ENCODE results near the gene CGB8. TPM values are rescaled to one million over a fixed set of nuclear protein-coding genes. Genes with fewer than 3 reads are reported as not detected.

CGB8 gene
- total and polyA plus RNA-seq, 4 donors, result not detected

GRCh38 chr19:49017666-49018351 lies 31.1 kb downstream of the CGB8 start:
- H3K27ac ChIP-seq (ENCODE audit: low read depth in 1 of 2, low read length in 2 of 2), result no peak overlapping the region
- H3K27me3 ChIP-seq (ENCODE audit: control insufficient read depth in 1 of 2, insufficient read depth in 2 of 2, low read length in 1 of 2), result no peaks in the 10 kb centered on the region
- H3K4me3 ChIP-seq (ENCODE audit: low read length in 2 of 2), result peak overlapping the region; percentile 5 to 28
- intact Hi-C loops (cut with DNase I), result no loop called here
- no peaks in the 10 kb centered on the region for H3K36me3 ChIP-seq (ENCODE audit: control insufficient read depth in 1 of 2, insufficient read depth in 2 of 2, low read length in 1 of 2)
- ATAC-seq (ENCODE audit: low FRiP score) (peak; percentile 37), DNase-seq (peak; percentile 67 to 86)
- H3K9me3 ChIP-seq (ENCODE audit: control insufficient read depth, low read length), result no peaks in the 10 kb centered on the region
- 1% methylated on average over 62 of the region's 62 CpGs for WGBS, 2 donors
- no peaks in the 10 kb centered on the region for H3K4me1 ChIP-seq (ENCODE audit: control insufficient read depth in 1 of 2, insufficient read depth in 2 of 2, low read length in 2 of 2)

DNA sequence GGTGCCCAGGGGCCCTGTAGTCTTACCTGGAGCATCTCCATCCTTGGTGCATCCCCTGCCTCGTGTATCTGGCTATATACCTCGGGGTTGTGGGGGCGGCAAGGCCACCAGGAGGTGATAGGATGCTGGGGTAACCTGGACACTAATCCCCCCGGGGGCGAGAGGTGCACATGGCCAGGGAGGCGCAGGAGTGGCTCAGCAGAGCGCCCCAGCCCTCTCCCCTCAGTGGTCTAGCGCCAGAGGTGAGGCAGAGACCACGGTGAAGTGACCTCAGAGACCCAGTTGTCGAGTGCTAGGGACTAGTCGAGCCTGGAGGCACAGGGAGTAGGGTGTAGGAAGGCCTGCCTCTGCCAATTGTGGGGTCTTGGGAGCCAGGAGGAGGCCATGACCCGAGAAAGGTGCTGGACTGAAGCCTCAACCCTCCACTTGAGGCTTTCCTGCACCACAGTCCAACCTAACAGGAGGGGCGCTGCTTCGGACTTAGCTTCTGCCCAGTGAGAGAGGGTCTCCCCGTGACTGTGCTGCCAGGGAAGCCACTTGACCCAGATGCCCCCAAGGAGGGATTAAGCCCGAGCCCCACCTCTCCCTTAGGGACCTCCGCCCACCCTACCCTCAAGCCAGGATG lies 31.8 kb downstream of the CGB8 start, which contains the start of gene LHB:
TSS of gene LHB (minus strand) at position 51 of the 625 bp plus-strand sequence. CDS start at position 41, 10 bp downstream.
- H3K27ac ChIP-seq (ENCODE audit: low read depth in 1 of 2, low read length in 2 of 2), result no peak within 1 kb of the TSS
- ATAC-seq (ENCODE audit: low FRiP score) (no peak), DNase-seq (no peak)
- no peaks in the 10 kb centered on the region for H3K9me3 ChIP-seq (ENCODE audit: control insufficient read depth, low read length)
- no peaks in the 10 kb centered on the region for H3K27me3 ChIP-seq (ENCODE audit: control insufficient read depth in 1 of 2, insufficient read depth in 2 of 2, low read length in 1 of 2)
- intact Hi-C loops (cut with DNase I), result no loop called here
- no peaks in the 10 kb centered on the region for H3K4me1 ChIP-seq (ENCODE audit: control insufficient read depth in 1 of 2, insufficient read depth in 2 of 2, low read length in 2 of 2)
- no peaks in the 10 kb centered on the region for H3K36me3 ChIP-seq (ENCODE audit: control insufficient read depth in 1 of 2, insufficient read depth in 2 of 2, low read length in 1 of 2)
- 73 to 76% methylated on average over 17 of the region's 17 CpGs for WGBS, 2 donors
- H3K4me3 ChIP-seq (ENCODE audit: low read length in 2 of 2), result peak within 1 kb of the TSS; percentile 5 to 28

- 91 to 94% methylated on average over 22 to 29 of the region's 29 CpGs for WGBS, 2 donors
- ATAC-seq (ENCODE audit: low FRiP score), result no peak
These were observed 32.7 kb downstream of the CGB8 start for GRCh38 chr19:49016067-49016839.

DNA sequence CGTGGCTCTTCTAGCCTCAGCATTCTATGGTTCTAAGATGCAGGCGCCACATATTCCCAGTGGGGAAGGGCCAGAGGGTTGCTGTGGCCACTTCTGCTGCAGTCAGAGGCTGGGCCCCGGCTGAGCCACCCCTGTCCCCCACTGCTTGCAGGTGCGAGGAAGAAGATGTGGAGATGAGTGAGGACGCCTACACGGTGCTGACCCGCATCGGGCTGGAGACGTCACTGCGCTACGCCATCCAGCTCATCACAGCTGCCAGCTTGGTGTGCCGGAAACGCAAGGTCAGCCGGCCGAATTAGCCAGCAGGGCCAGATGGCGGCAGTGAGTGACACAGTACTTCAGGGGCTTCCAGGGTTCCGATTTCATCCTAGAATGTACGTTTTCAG lies 34.0 kb downstream of the CGB8 start:
- no peaks in the 10 kb centered on the region for H3K9me3 ChIP-seq (ENCODE audit: control insufficient read depth, low read length)
- intact Hi-C loops (cut with DNase I), result no loop called here
- no peak overlapping the region for H3K4me3 ChIP-seq (ENCODE audit: low read length in 2 of 2)
- no peak overlapping the region for H3K27ac ChIP-seq (ENCODE audit: low read depth in 1 of 2, low read length in 2 of 2)
- WGBS, 2 donors, result 91% methylated on average over 18 of the region's 18 CpGs
- H3K36me3 ChIP-seq (ENCODE audit: control insufficient read depth in 1 of 2, insufficient read depth in 2 of 2, low read length in 1 of 2), result no peaks in the 10 kb centered on the region
- no peak for ATAC-seq (ENCODE audit: low FRiP score)
- H3K27me3 ChIP-seq (ENCODE audit: control insufficient read depth in 1 of 2, insufficient read depth in 2 of 2, low read length in 1 of 2), result no peaks in the 10 kb centered on the region
- no peak for DNase-seq
- H3K4me1 ChIP-seq (ENCODE audit: control insufficient read depth in 1 of 2, insufficient read depth in 2 of 2, low read length in 2 of 2), result no peaks in the 10 kb centered on the region

More at GRCh38 chr19:49016067-49016839, 32.7 kb downstream of the CGB8 start:
- Histone ChIP-seq H3K4me1 (ENCODE audit: control insufficient read depth in 1 of 2, insufficient read depth in 2 of 2, low read length in 2 of 2) (no peaks in the 10 kb centered on the region), H3K27ac (ENCODE audit: low read depth in 1 of 2, low read length in 2 of 2) (no peak overlapping the region), H3K4me3 (ENCODE audit: low read length in 2 of 2) (no peak overlapping the region), H3K27me3 (ENCODE audit: control insufficient read depth in 1 of 2, insufficient read depth in 2 of 2, low read length in 1 of 2) (no peaks in the 10 kb centered on the region), H3K36me3 (ENCODE audit: control insufficient read depth in 1 of 2, insufficient read depth in 2 of 2, low read length in 1 of 2) (no peaks in the 10 kb centered on the region), H3K9me3 (ENCODE audit: control insufficient read depth, low read length) (no peaks in the 10 kb centered on the region)
- no peak for DNase-seq
- intact Hi-C loops (cut with DNase I), result no loop called here

DNA sequence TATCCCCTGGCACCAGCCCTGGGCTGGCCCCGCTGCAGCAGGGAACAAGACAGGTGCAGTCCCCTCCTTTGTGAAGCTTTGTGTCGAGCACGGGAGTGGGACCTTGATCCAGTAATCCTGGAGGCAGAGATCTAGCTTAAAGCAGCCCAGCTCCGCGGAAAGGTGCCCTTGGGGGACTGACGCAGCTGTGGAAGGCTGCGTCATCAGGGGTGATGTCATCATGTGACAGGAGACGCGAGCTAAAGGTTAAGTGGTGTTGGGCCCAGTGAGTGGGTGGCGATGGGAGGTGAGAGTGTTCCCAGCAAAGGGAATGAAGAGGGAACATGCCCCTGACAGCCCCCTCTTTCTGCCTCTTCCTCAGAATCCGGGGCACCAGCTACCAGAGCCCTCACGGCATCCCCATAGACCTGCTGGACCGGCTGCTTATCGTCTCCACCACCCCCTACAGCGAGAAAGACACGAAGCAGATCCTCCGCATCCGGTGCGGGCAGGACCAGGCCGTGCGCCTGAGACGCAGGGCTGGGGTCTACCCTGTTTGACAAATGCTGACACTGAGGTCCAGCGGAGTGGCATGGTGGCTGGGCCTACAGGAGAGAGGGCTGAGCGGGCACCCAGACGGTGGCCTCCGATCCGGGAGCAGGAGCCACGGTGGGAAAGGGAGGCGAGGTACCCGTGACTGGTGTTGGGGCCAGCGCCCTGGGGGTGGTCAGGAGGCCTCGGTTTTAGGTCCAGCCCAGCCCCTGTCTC lies 34.6 kb downstream of the CGB8 start:
- no peaks in the 10 kb centered on the region for H3K36me3 ChIP-seq (ENCODE audit: control insufficient read depth in 1 of 2, insufficient read depth in 2 of 2, low read length in 1 of 2)
- intact Hi-C loops (cut with DNase I), result no loop called here
- H3K9me3 ChIP-seq (ENCODE audit: control insufficient read depth, low read length), result no peaks in the 10 kb centered on the region
- H3K27ac ChIP-seq (ENCODE audit: low read depth in 1 of 2, low read length in 2 of 2), result no peak overlapping the region
- WGBS, 2 donors, result 92 to 94% methylated on average over 32 of the region's 32 CpGs
- ATAC-seq (ENCODE audit: low FRiP score) (no peak), DNase-seq (no peak)
- H3K4me3 ChIP-seq (ENCODE audit: low read length in 2 of 2), result no peak overlapping the region
- no peaks in the 10 kb centered on the region for H3K27me3 ChIP-seq (ENCODE audit: control insufficient read depth in 1 of 2, insufficient read depth in 2 of 2, low read length in 1 of 2)
- no peaks in the 10 kb centered on the region for H3K4me1 ChIP-seq (ENCODE audit: control insufficient read depth in 1 of 2, insufficient read depth in 2 of 2, low read length in 2 of 2)

GRCh38 chr19:49011194-49011593 lies 37.7 kb downstream of the CGB8 start:
- no peak for ATAC-seq (ENCODE audit: low FRiP score)
- Histone ChIP-seq H3K4me3 (ENCODE audit: low read length in 2 of 2) (no peak overlapping the region), H3K4me1 (ENCODE audit: control insufficient read depth in 1 of 2, insufficient read depth in 2 of 2, low read length in 2 of 2) (no peaks in the 10 kb centered on the region), H3K36me3 (ENCODE audit: control insufficient read depth in 1 of 2, insufficient read depth in 2 of 2, low read length in 1 of 2) (peaks cover 0 to 2% of the 10 kb centered on the region in 2 donors), H3K27ac (ENCODE audit: low read depth in 1 of 2, low read length in 2 of 2) (no peak overlapping the region), H3K27me3 (ENCODE audit: control insufficient read depth in 1 of 2, insufficient read depth in 2 of 2, low read length in 1 of 2) (no peaks in the 10 kb centered on the region), H3K9me3 (ENCODE audit: control insufficient read depth, low read length) (no peaks in the 10 kb centered on the region)
- WGBS, 2 donors, result 88 to 89% methylated on average over 17 of the region's 17 CpGs
- DNase-seq, result no peak
- intact Hi-C loops (cut with DNase I), result no loop called here

DNA sequence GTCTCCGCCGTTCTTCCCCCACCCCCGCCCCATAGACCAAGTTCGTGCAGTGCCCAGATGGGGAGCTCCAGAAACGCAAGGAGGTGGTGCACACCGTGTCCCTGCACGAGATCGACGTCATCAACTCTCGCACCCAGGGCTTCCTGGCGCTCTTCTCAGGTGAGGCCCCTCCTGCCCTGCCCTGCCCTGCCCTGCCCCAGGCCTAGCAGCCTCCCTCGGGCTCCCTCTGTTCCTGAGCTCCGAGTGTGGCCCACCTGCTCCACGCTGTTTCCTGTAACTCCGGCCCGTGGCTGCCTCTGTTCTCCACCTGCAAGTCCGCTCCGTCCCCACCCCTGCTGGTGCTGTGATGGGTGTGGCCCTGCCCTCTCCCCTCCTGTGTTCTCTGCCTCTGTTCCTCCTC lies 38.5 kb downstream of the CGB8 start:
- Histone ChIP-seq H3K36me3 (ENCODE audit: control insufficient read depth in 1 of 2, insufficient read depth in 2 of 2, low read length in 1 of 2) (peaks cover 0 to 2% of the 10 kb centered on the region in 2 donors), H3K27me3 (ENCODE audit: control insufficient read depth in 1 of 2, insufficient read depth in 2 of 2, low read length in 1 of 2) (no peaks in the 10 kb centered on the region), H3K9me3 (ENCODE audit: control insufficient read depth, low read length) (no peaks in the 10 kb centered on the region), H3K4me1 (ENCODE audit: control insufficient read depth in 1 of 2, insufficient read depth in 2 of 2, low read length in 2 of 2) (no peaks in the 10 kb centered on the region), H3K4me3 (ENCODE audit: low read length in 2 of 2) (no peak overlapping the region), H3K27ac (ENCODE audit: low read depth in 1 of 2, low read length in 2 of 2) (no peak overlapping the region)
- DNase-seq, result no peak
- ATAC-seq (ENCODE audit: low FRiP score), result no peak
- intact Hi-C loops (cut with DNase I), result no loop called here
- 89% methylated on average over 18 of the region's 18 CpGs for WGBS, 2 donors

DNA sequence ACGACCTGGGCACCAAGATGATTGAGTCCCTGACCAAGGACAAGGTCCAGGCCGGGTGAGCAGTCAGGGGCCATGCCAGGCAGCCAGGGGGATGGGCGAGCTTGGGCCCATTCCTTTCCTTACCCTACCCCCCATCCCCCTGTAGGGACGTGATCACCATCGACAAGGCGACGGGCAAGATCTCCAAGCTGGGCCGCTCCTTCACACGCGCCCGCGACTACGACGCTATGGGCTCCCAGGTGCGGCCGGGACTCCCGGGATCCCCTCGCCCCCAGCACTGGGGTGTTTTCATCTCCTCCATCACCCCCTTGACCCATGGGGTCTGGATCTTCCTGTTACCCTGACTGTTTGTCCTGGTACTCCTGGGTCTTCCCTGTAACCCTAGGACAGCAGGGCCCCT lies 39.1 kb downstream of the CGB8 start:
- DNase-seq (no peak), ATAC-seq (ENCODE audit: low FRiP score) (no peak)
- 96% methylated on average over 18 of the region's 18 CpGs for WGBS, 2 donors
- no peaks in the 10 kb centered on the region for H3K9me3 ChIP-seq (ENCODE audit: control insufficient read depth, low read length)
- no peak overlapping the region for H3K27ac ChIP-seq (ENCODE audit: low read depth in 1 of 2, low read length in 2 of 2)
- no peak overlapping the region for H3K4me3 ChIP-seq (ENCODE audit: low read length in 2 of 2)
- no peaks in the 10 kb centered on the region for H3K27me3 ChIP-seq (ENCODE audit: control insufficient read depth in 1 of 2, insufficient read depth in 2 of 2, low read length in 1 of 2)
- intact Hi-C loops (cut with DNase I), result no loop called here
- H3K4me1 ChIP-seq (ENCODE audit: control insufficient read depth in 1 of 2, insufficient read depth in 2 of 2, low read length in 2 of 2), result no peaks in the 10 kb centered on the region
- H3K36me3 ChIP-seq (ENCODE audit: control insufficient read depth in 1 of 2, insufficient read depth in 2 of 2, low read length in 1 of 2), result peaks cover 4 to 6% of the 10 kb centered on the region in 2 donors
